HepG2 (cell line): ENCODE data around the gene ZNF804B. TPM values are rescaled to one million over a fixed set of nuclear protein-coding genes. Genes with fewer than 3 reads are reported as not detected.

Experiments used
- ATAC-seq: fragments of 200-7000 bp; cut with Tn5 transposase; 3 replicates; pipeline ENCODE4 v1.9.1; 2020; ENCODE audit warnings: mild to moderate bottlenecking, moderate library complexity
- BruUV-seq: library from RNA; stranded (reverse); fragments of 400-500 nt; replicated peaks from 2 replicates; lab custom pipeline; 2021; lab: Mats Ljungman, UMichigan
- CTCF ChIA-PET: fragments of 300-600 bp; formaldehyde crosslinking; extraction: SDS; loops from one replicate; lab custom pipeline; 2021; ENCODE audit warnings: low total read pairs, inconsistent platforms, low intra/inter-chr PET ratio; lab: Yijun Ruan, JAX
- POLR2A ChIA-PET: fragments of 350-600 bp; sonication (Branson Sonifier 250); formaldehyde crosslinking; loops from one replicate; lab custom pipeline; 2020; ENCODE audit warnings: antibody characterized with exemption, inconsistent platforms; lab: Yijun Ruan, JAX
- DNase-seq: peaks from one replicate; pipeline ENCODE4 v3.0.0-alpha.2; 2015; ENCODE audit warnings: low spot score
- FAIRE-seq: peaks from 3 replicates; lab custom pipeline; 2011; peaks lifted over from hg19 to GRCh38; lab: Jason Lieb, UNC
- H2AFZ ChIP-seq: one replicate; pipeline ENCODE4 v1.6.1; 2011; ENCODE audit warnings: low read length, inconsistent platforms
- H3K27ac ChIP-seq: fragments of 300-600 bp; 3 replicates; pipeline ENCODE4 v1.8.0; 2011; ENCODE audit warnings: mixed run types, mild to moderate bottlenecking, mixed read lengths, low read length, inconsistent platforms; ENCODE audit not compliant: insufficient read depth; ENCODE audit errors: extremely low read length
- H3K27me3 ChIP-seq, 2 experiments: fragments of 200-600 bp in 1 of 2; 2 replicates in 1 of 2; 3 replicates in 1 of 2; pipeline versions ENCODE4 v1.6.0 to v1.8.0; 2011; ENCODE audit warnings: low read length in 2 of 2, mild to moderate bottlenecking in 2 of 2, moderate library complexity in 2 of 2, inconsistent platforms in 1 of 2; ENCODE audit not compliant: insufficient read depth in 2 of 2, control insufficient read depth in 1 of 2
- H3K36me3 ChIP-seq, 2 experiments: fragments of 200-600 bp in 1 of 2; replicated peaks in 1 of 2; 2 replicates in 1 of 2; 3 replicates in 1 of 2; pipeline versions ENCODE4 v1.5.1 to v1.8.0; 2011; ENCODE audit warnings: low read length in 2 of 2, inconsistent platforms in 1 of 2; ENCODE audit not compliant: insufficient read depth in 2 of 2, control insufficient read depth in 1 of 2
- H3K4me1 ChIP-seq: 2 replicates; pipeline ENCODE4 v1.5.1; 2012; ENCODE audit warnings: low read length, inconsistent platforms; ENCODE audit not compliant: insufficient read depth
- H3K4me2 ChIP-seq: 2 replicates; pipeline ENCODE4 v1.6.0; 2011; ENCODE audit warnings: low read depth, low read length, inconsistent platforms
- H3K4me3 ChIP-seq, 3 experiments: fragments of 200-600 bp in 1 of 3; sonication (generic), shearing (Covaris generic) in 1 of 3; replicated peaks in 1 of 3; 2 replicates each; pipeline ENCODE4 v1.5.1; 2011 to 2016; ENCODE audit warnings: low read length in 3 of 3, inconsistent platforms in 2 of 3, low read depth in 2 of 3, mild to moderate bottlenecking in 2 of 3, control low read depth in 1 of 3, mixed read lengths in 1 of 3; ENCODE audit not compliant: insufficient read depth in 1 of 3
- H3K79me2 ChIP-seq: one replicate; pipeline ENCODE4 v1.6.1; 2011; ENCODE audit warnings: low read length, inconsistent platforms; ENCODE audit not compliant: insufficient read depth
- H3K9ac ChIP-seq: 2 replicates; pipeline ENCODE4 v1.6.0; 2011; ENCODE audit warnings: mild to moderate bottlenecking, low read depth, low read length, inconsistent platforms; ENCODE audit not compliant: insufficient read depth
- H3K9me3 ChIP-seq: 2 replicates; pipeline ENCODE4 v1.5.1; 2012; ENCODE audit warnings: mild to moderate bottlenecking, low read length
- H4K20me1 ChIP-seq: 2 replicates; pipeline ENCODE4 v1.6.0; 2011; ENCODE audit warnings: inconsistent platforms, mild to moderate bottlenecking, low read length, moderate library complexity; ENCODE audit not compliant: insufficient read depth
- ATF4 ChIP-seq, 2 experiments: fragments of 450-650 bp in 1 of 2; sonication (generic) in 1 of 2; formaldehyde crosslinking; IDR thresholded peaks; 2 replicates each; pipeline versions ENCODE4 v1.5.0 to v1.8.0; 2020 to 2022; ENCODE audit warnings: mild to moderate bottlenecking in 1 of 2, missing genetic modification reagents in 1 of 2
- CREBL2 ChIP-seq: sonication (generic); formaldehyde crosslinking; IDR thresholded peaks from 2 replicates; pipeline ENCODE4 v1.8.1; 2023; ENCODE audit warnings: missing genetic modification reagents, mild to moderate bottlenecking, borderline replicate concordance
- E2F5 ChIP-seq: sonication (generic); formaldehyde crosslinking; conservative IDR thresholded peaks from 2 replicates; pipeline ENCODE4 v1.4.0; 2020; ENCODE audit warnings: missing genetic modification reagents
- ELF1 ChIP-seq: sonication (generic); formaldehyde crosslinking; IDR thresholded peaks from 2 replicates; pipeline ENCODE4 v1.4.0; 2020; ENCODE audit warnings: missing genetic modification reagents
- ELK4 ChIP-seq: sonication (generic); formaldehyde crosslinking; IDR thresholded peaks from 2 replicates; pipeline ENCODE4 v1.9.0; 2021; ENCODE audit warnings: missing genetic modification reagents, borderline replicate concordance
- GABPA ChIP-seq, 2 experiments: IDR thresholded peaks; 2 replicates each; pipeline ENCODE4 v1.6.1; 2011 to 2016; ENCODE audit warnings: low read depth in 2 of 2, low read length in 1 of 2, missing biosample characterization in 1 of 2, missing genetic modification characterization in 1 of 2
- GMEB1 ChIP-seq: sonication (generic); formaldehyde crosslinking; IDR thresholded peaks from 2 replicates; pipeline ENCODE4 v1.5.1; 2020; ENCODE audit warnings: missing genetic modification reagents, mild to moderate bottlenecking, borderline replicate concordance
- HOMEZ ChIP-seq: IDR thresholded peaks from 2 replicates; pipeline ENCODE4 v1.6.1; 2016; ENCODE audit warnings: low read depth
- TFDP1 ChIP-seq: IDR thresholded peaks from 2 replicates; pipeline ENCODE4 v1.6.1; 2016; ENCODE audit warnings: missing compliant biosample characterization, missing genetic modification reagents, borderline replicate concordance
- ZBTB38 ChIP-seq: sonication (generic); formaldehyde crosslinking; IDR thresholded peaks from 2 replicates; pipeline ENCODE4 v1.5.1; 2020; ENCODE audit warnings: mild to moderate bottlenecking, missing genetic modification reagents
- ZNF24 ChIP-seq: fragments of 450-650 bp; IDR thresholded peaks from 2 replicates; pipeline ENCODE4 v1.6.1; 2017; ENCODE audit warnings: antibody characterized with exemption, mild to moderate bottlenecking
- ZNF550 ChIP-seq: sonication (generic); formaldehyde crosslinking; IDR thresholded peaks from 2 replicates; pipeline ENCODE4 v1.4.0; 2020; ENCODE audit warnings: mild to moderate bottlenecking, missing genetic modification reagents, borderline replicate concordance
- ZNF574 ChIP-seq: sonication (generic); formaldehyde crosslinking; IDR thresholded peaks from 2 replicates; pipeline ENCODE4 v1.4.0; 2020; ENCODE audit warnings: missing genetic modification reagents
- WGBS: methylation state at CpG from one replicate; pipeline ENCODE4 v1.1.6; 2017; ENCODE audit warnings: low lambda C conversion rate; 5-methylcytosine and 5-hydroxymethylcytosine counted together
- in situ Hi-C: cut with HindIII; loops from 2 replicates; pipeline ENCODE4 v1.10.0; 2017; ENCODE audit warnings: low pct_unique_long_range_greater_than_20kb; ENCODE audit not compliant: extremely low pct_ligation_motif_present
- intact Hi-C: fragments of 100-400 bp; cut with micrococcal nuclease; formaldehyde crosslinking; loops from one replicate; pipeline ENCODE4 v1.10.0; 2022; ENCODE audit not compliant: unreplicated experiment
- polyA plus RNA-seq, 8 experiments: library from polyadenylated mRNA; depleted of rRNA in 3 of 8; stranded (reverse) in 7 of 8; unstranded in 1 of 8; fragments of >200 nt; fragmentation: Illumina TruSeq in 4 of 8; extraction: Trizol in 4 of 8; gene quantifications; 2 replicates each; pipeline versions ENCODE4 v1.2.1 to v1.2.3, GENCODE V29; 2011 to 2016; ENCODE audit warnings: low read depth in 4 of 8, missing spikeins in 1 of 8, mixed read lengths in 1 of 8; ENCODE audit not compliant: insufficient read depth in 1 of 8
- total RNA-seq, 5 experiments: library from RNA; depleted of rRNA; stranded (reverse); fragments of >200 nt; fragmentation: Illumina TruSeq; extraction: Trizol; gene quantifications; 2 replicates each; pipeline ENCODE4 v1.2.3, GENCODE V29; 2016; ENCODE audit warnings: low read depth in 1 of 5

ZNF804B gene
- total and polyA plus RNA-seq, 2 of the 13 experiments (the other 11 are each of a cell fraction or from before 2014, with no cell fraction given), result not detected

GRCh38 chr7:89027781-89028180 is 268.3 kb downstream of the ZNF804B start:
- Histone ChIP-seq H3K27me3 (no peaks in the 10 kb centered on the region), H2AFZ (no peak overlapping the region), H3K79me2 (no peaks in the 10 kb centered on the region), H3K4me1 (no peaks in the 10 kb centered on the region), H3K4me2 (no peak overlapping the region), H3K9me3 (no peaks in the 10 kb centered on the region), H3K4me3 (no peak overlapping the region), H3K27ac (no peak overlapping the region), H3K9ac (no peak overlapping the region), H4K20me1 (no peaks in the 10 kb centered on the region), H3K36me3 (no peaks in the 10 kb centered on the region)
- in situ Hi-C loops (no loop called here), intact Hi-C loops (no loop called here)
- ChIA-PET CTCF (no interaction called here), POLR2A (no interaction called here)
- FAIRE-seq (no peak), DNase-seq (peak; percentile 3), ATAC-seq (no peak)
- 0% methylated on average over 1 of the region's 1 CpG for WGBS
- BruUV-seq, result no TSS peak
- TF ChIP-seq ZNF550 (CRISPR knock-in tag) (no peak), TFDP1 (no peak), E2F5 (CRISPR knock-in tag) (no peak), ELK4 (CRISPR knock-in tag) (no peak), ZBTB38 (CRISPR knock-in tag) (no peak), GABPA (IDR thresholded peaks at IDR 0.05; ENCODE audit: low read depth, low read length) (no peak), GABPA (CRISPR knock-in tag; IDR thresholded peaks at IDR 0.05; ENCODE audit: low read depth) (no peak), CREBL2 (CRISPR knock-in tag) (no peak), ZNF574 (CRISPR knock-in tag) (no peak), ELF1 (CRISPR knock-in tag) (no peak), ZNF24 (no peak), ATF4 (CRISPR knock-in tag; IDR thresholded peaks at IDR 0.05) (no peak), GMEB1 (CRISPR knock-in tag) (no peak), HOMEZ (CRISPR knock-in tag) (no peak)
